ENCODE measurements around the gene GAB2. TPM values are rescaled to one million over a fixed set of nuclear protein-coding genes. Genes with fewer than 3 reads are reported as not detected.

GAB2 gene
- total and polyA plus RNA-seq, 2 of the 13 experiments (the other 11 are each of a cell fraction or from before 2014, with no cell fraction given): 4.1 to 8.6 TPM

DNA sequence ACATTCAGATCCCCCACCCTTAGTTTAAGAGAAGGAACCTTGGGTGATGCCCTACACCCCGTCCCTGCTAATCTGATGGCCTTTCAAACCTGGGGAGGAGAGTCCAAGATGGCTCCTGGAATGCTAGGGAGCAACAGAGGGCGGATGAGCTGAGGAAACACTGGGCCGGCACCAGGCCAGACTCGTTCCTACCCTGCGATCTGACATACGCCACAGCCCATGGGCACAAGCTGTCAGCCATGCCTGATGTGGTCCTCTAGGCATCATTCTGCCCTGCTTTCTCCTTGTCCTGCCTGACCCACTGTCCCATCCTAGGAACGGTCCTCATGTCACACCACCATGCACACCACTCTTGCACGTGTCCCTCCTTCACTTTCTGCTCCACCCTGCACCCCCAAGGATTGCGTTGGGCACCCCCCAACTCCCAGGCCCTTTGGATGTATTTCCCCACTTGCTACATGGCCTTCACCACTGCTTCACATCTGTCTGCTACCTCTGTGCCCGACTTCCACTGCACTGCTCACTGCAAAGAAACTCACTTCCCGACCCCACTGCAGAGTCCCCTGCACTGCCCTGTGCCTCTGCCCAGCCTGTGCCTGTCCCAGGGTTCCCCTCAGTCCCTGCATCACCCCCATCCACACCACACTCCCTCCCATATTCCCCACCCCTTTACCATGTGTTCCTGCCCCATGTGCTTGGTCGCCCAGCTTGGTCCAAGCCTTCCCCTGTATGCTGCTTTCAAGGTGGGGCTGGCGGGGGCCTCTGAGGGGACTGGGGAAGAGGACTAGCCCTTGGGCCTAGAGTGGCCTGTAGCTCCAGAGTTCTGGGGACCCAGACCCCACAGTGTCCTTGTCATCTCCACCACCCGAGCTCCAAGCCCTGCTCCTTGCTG lies 199.7 kb downstream of the GAB2 start:
- FAIRE-seq (no peak), ATAC-seq (no peak; the same call in 2 of the 3 replicates), DNase-seq (ENCODE audit: low spot score) (no peak)
- Histone ChIP-seq H3K27me3 (ENCODE audit: control insufficient read depth in 1 of 2, insufficient read depth in 2 of 2, low read length in 2 of 2) (no peaks in the 10 kb centered on the region), H3K9ac (ENCODE audit: insufficient read depth, low read depth, low read length) (no peak overlapping the region), H3K4me3 (replicated peaks in 1 of 3; ENCODE audit: insufficient read depth in 1 of 3, low read depth in 2 of 3, low read length in 3 of 3) (no peak overlapping the region), H3K27ac (ENCODE audit: extremely low read length, insufficient read depth, low read length) (no peak overlapping the region), H3K4me1 (ENCODE audit: insufficient read depth, low read length) (peaks cover 11% of the 10 kb centered on the region), H3K9me3 (ENCODE audit: low read length) (no peaks in the 10 kb centered on the region), H4K20me1 (ENCODE audit: insufficient read depth, low read length) (no peaks in the 10 kb centered on the region), H3K4me2 (ENCODE audit: low read depth, low read length) (no peak overlapping the region), H2AFZ (ENCODE audit: low read length) (no peak overlapping the region), H3K79me2 (ENCODE audit: insufficient read depth, low read length) (no peaks in the 10 kb centered on the region), H3K36me3 (replicated peaks in 1 of 2; ENCODE audit: control insufficient read depth in 1 of 2, insufficient read depth in 2 of 2, low read length in 2 of 2) (peaks cover 21 to 40% of the 10 kb centered on the region in 2 experiments; a peak in 4 of 5 replicates)
- WGBS (ENCODE audit: low lambda C conversion rate): 91% methylated on average over 14 of the region's 14 CpGs
- ChIA-PET CTCF (ENCODE audit: low intra/inter-chr PET ratio, low total read pairs) (no interaction called here), POLR2A (interaction anchor here (0.6 kb wide), 1 partner anchor 50 kb away, joined by 3 read pairs; no protein-coding TSS in a partner anchor)
- intact Hi-C loops (cut with micrococcal nuclease; ENCODE audit: unreplicated experiment): no loop called here
- TF ChIP-seq RBM22 (optimal IDR thresholded peaks at IDR 0.05; ENCODE audit: low read length): no peak
- TF ChIP-seq STAG1 (CRISPR knock-in tag; IDR thresholded peaks at IDR 0.05): no peak
- no peak for TF ChIP-seq ZNF747 (CRISPR knock-in tag; IDR thresholded peaks at IDR 0.05; ENCODE audit: borderline replicate concordance)
- no peak for TF ChIP-seq ZFY (CRISPR knock-in tag; IDR thresholded peaks at IDR 0.05)
- TF ChIP-seq ATF7 (IDR thresholded peaks at IDR 0.05): no peak
- TF ChIP-seq ATF7 (CRISPR knock-in tag; IDR thresholded peaks at IDR 0.05): no peak
- TF ChIP-seq JARID2 (CRISPR knock-in tag; IDR thresholded peaks at IDR 0.05; ENCODE audit: insufficient replicate concordance): no peak
- TF ChIP-seq GPN1 (CRISPR knock-in tag; IDR thresholded peaks at IDR 0.05; ENCODE audit: borderline replicate concordance): no peak
- no peak for TF ChIP-seq MED13 (CRISPR knock-in tag; IDR thresholded peaks at IDR 0.05)
- TF ChIP-seq ZNF124 (CRISPR knock-in tag; IDR thresholded peaks at IDR 0.05): no peak
- TF ChIP-seq, protein P1, sequence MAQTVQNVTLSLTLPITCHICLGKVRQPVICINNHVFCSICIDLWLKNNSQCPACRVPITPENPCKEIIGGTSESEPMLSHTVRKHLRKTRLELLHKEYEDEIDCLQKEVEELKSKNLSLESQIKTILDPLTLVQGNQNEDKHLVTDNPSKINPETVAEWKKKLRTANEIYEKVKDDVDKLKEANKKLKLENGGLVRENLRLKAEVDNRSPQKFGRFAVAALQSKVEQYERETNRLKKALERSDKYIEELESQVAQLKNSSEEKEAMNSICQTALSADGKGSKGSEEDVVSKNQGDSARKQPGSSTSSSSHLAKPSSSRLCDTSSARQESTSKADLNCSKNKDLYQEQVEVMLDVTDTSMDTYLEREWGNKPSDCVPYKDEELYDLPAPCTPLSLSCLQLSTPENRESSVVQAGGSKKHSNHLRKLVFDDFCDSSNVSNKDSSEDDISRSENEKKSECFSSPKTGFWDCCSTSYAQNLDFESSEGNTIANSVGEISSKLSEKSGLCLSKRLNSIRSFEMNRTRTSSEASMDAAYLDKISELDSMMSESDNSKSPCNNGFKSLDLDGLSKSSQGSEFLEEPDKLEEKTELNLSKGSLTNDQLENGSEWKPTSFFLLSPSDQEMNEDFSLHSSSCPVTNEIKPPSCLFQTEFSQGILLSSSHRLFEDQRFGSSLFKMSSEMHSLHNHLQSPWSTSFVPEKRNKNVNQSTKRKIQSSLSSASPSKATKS (CRISPR knock-in tag; IDR thresholded peaks at IDR 0.05): no peak
- TF ChIP-seq BRD4 (CRISPR knock-in tag; IDR thresholded peaks at IDR 0.05): no peak
- no peak for TF ChIP-seq RFX5 (IDR thresholded peaks at IDR 0.05; ENCODE audit: low read depth, low read length)
- no peak for TF ChIP-seq BHLHE40 (IDR thresholded peaks at IDR 0.05; ENCODE audit: low read length)
- BruUV-seq (replicated peaks): TSS peak; percentile 41
- in situ Hi-C loops (cut with HindIII; ENCODE audit: extremely low pct_ligation_motif_present, low pct_unique_long_range_greater_than_20kb): no loop called here
